ENCODE data around the gene SERPINB12.

The SERPINB12 gene

DNA sequence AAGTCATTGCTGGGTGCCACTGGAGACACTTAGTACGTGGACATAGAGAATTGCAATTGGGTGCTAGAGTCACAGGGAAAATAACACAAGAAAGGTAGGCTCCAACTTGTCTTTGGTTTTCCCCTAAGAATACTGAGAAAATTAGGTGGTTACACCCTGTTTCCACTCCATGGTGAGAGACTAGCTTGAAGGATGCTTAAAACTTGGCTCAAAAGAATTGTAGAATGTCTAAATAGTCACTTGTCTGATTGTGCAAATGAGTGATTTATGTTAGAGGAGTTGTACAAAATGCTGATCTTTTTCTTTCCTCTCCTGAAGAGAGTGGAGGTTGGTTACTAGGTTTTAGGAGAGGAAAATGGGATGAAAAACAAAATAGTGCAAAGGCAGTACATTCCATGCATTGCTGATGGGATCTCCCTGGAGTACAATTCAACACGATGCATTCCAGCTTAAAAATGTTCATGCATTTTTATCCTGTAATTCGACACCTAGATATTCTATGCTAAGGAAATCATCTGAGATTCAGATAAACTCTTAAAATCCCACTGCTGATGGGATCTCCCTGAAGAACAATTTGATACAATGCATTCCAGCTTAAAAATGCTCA lies 2.2 kb upstream of the SERPINB12 start:
- Mint-ChIP-seq H3K27ac (peak overlapping the region; percentile 58 to 88 (median 75)), H3K4me3 (no peak overlapping the region), H3K9me3 (peaks cover 10% of the 10 kb centered on the region), H3K27me3 (ENCODE audit: low read depth) (peaks cover 11% of the 10 kb centered on the region), H3K4me1 (peaks cover 12% of the 10 kb centered on the region), H3K36me3 (ENCODE audit: low read depth) (no peaks in the 10 kb centered on the region)
- TF ChIP-seq, protein P1, sequence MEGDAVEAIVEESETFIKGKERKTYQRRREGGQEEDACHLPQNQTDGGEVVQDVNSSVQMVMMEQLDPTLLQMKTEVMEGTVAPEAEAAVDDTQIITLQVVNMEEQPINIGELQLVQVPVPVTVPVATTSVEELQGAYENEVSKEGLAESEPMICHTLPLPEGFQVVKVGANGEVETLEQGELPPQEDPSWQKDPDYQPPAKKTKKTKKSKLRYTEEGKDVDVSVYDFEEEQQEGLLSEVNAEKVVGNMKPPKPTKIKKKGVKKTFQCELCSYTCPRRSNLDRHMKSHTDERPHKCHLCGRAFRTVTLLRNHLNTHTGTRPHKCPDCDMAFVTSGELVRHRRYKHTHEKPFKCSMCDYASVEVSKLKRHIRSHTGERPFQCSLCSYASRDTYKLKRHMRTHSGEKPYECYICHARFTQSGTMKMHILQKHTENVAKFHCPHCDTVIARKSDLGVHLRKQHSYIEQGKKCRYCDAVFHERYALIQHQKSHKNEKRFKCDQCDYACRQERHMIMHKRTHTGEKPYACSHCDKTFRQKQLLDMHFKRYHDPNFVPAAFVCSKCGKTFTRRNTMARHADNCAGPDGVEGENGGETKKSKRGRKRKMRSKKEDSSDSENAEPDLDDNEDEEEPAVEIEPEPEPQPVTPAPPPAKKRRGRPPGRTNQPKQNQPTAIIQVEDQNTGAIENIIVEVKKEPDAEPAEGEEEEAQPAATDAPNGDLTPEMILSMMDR (IDR thresholded peaks at IDR 0.05; ENCODE audit: unreplicated experiment in 3 of 3) = no peak

- Mint-ChIP-seq H3K27ac (no peak overlapping the region), H3K4me3 (no peak overlapping the region), H3K9me3 (peaks cover 5% of the 10 kb centered on the region), H3K36me3 (ENCODE audit: low read depth) (no peaks in the 10 kb centered on the region), H3K27me3 (ENCODE audit: low read depth) (peaks cover 11% of the 10 kb centered on the region), H3K4me1 (peaks cover 17% of the 10 kb centered on the region)
- TF ChIP-seq, protein P1 (IDR thresholded peaks at IDR 0.05; ENCODE audit: unreplicated experiment in 3 of 3) = no peak
Observed at GRCh38 chr18:63544017-63544416, 1.8 kb downstream of the SERPINB12 start.

- H3K27ac Mint-ChIP-seq = peak overlapping the region in 2 of 3 experiments; percentile 6 to 76
- no peaks in the 10 kb centered on the region for H3K36me3 Mint-ChIP-seq (ENCODE audit: low read depth)
- TF ChIP-seq, protein P1 (IDR thresholded peaks at IDR 0.05; ENCODE audit: unreplicated experiment in 3 of 3) = no peak
Observed at GRCh38 chr18:63545000-63545399, 2.8 kb downstream of the SERPINB12 start.

DNA sequence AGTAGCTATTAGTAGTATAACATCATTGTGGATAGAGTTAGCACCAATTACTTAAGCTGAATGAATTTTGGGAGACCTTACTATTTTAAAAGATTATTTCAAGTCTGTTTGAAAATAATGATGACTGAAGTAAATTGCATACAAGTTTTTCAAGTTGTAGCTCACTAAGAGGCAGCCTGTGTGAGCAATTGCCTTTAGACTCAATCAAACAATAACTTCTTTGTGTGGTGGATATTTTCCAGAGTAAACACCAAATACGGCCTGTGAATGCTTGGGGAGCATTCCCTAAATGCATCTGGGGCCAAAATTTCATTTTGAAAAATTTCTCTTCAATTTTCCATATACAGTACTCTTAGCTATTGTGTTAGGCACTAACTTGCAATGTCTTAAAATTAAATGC lies 7.9 kb downstream of the SERPINB12 start:
- Mint-ChIP-seq H3K36me3 (ENCODE audit: low read depth) (no peaks in the 10 kb centered on the region), H3K4me1 (peaks cover 26% of the 10 kb centered on the region), H3K27ac (no peak overlapping the region), H3K4me3 (no peak overlapping the region), H3K27me3 (ENCODE audit: low read depth) (no peaks in the 10 kb centered on the region), H3K9me3 (no peaks in the 10 kb centered on the region)
- TF ChIP-seq, protein P1 (IDR thresholded peaks at IDR 0.05; ENCODE audit: unreplicated experiment in 3 of 3) = no peak

More at GRCh38 chr18:63545000-63545399, 2.8 kb downstream of the SERPINB12 start:
- H3K9me3 Mint-ChIP-seq = peaks cover 3% of the 10 kb centered on the region
- no peak overlapping the region for H3K4me3 Mint-ChIP-seq
- peaks cover 14% of the 10 kb centered on the region for H3K4me1 Mint-ChIP-seq
- H3K27me3 Mint-ChIP-seq (ENCODE audit: low read depth) = peaks cover 11% of the 10 kb centered on the region

DNA sequence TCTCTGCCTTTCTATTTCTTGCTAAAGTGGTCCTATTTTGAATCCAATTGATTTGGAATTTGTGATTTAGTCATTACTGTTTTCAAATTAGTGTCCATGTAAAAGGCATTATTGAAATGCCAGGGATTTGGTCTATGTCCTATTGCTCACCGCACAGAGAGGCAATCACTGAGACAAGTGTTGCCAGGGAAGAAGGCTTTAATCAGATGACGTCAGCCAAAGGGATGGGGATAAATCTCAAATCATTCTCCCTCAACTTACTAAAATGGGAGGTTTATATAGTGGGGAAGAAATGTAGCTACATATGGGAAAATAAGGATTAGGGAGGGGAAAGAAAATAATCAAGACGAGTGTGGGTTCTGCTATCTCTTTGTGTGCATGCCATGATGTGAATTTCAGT lies 9.6 kb downstream of the SERPINB12 start:
- Mint-ChIP-seq H3K36me3 (ENCODE audit: low read depth) (no peaks in the 10 kb centered on the region), H3K9me3 (no peaks in the 10 kb centered on the region), H3K4me1 (peaks cover 22% of the 10 kb centered on the region), H3K27me3 (ENCODE audit: low read depth) (no peaks in the 10 kb centered on the region), H3K4me3 (no peak overlapping the region), H3K27ac (no peak overlapping the region)
- TF ChIP-seq, protein P1 (IDR thresholded peaks at IDR 0.05; ENCODE audit: unreplicated experiment in 3 of 3) = no peak

- H3K4me1 Mint-ChIP-seq = peaks cover 22% of the 10 kb centered on the region
- H3K9me3 Mint-ChIP-seq = no peaks in the 10 kb centered on the region
- H3K27me3 Mint-ChIP-seq (ENCODE audit: low read depth) = no peaks in the 10 kb centered on the region
- TF ChIP-seq, protein P1 (IDR thresholded peaks at IDR 0.05; ENCODE audit: unreplicated experiment in 3 of 3) = no peak
- H3K4me3 Mint-ChIP-seq = no peak overlapping the region
- H3K36me3 Mint-ChIP-seq (ENCODE audit: low read depth) = no peaks in the 10 kb centered on the region
- peak overlapping the region in 2 of 3 experiments; percentile 1 to 2 for H3K27ac Mint-ChIP-seq
Observed at GRCh38 chr18:63552581-63552980, 10.4 kb downstream of the SERPINB12 start.
